Measurements from ENCODE around the gene SCARB1.

The SCARB1 gene

GRCh38 chr12:124766727-124767065 lies 97.0 kb downstream of the SCARB1 start:
- no peaks in the 10 kb centered on the region for H3K4me1 ChIP-seq (ENCODE audit: insufficient read depth, low read length)
- no peak overlapping the region for H3K4me3 ChIP-seq (ENCODE audit: low read length)
- H3K27ac ChIP-seq (ENCODE audit: low read depth, low read length) = no peak overlapping the region
- no peaks in the 10 kb centered on the region for H3K27me3 ChIP-seq (ENCODE audit: insufficient read depth, low read length)
- peaks cover 11% of the 10 kb centered on the region; the same call in 1 of the 2 replicates for H3K9me3 ChIP-seq (ENCODE audit: insufficient read depth, low read depth, low read length)
- no peak overlapping the region for H3K9ac ChIP-seq (ENCODE audit: low read depth, low read length)
- no peaks in the 10 kb centered on the region for H3K36me3 ChIP-seq (ENCODE audit: insufficient read depth, low read length)

GRCh38 chr12:124765581-124766489 lies 97.8 kb downstream of the SCARB1 start:
- Histone ChIP-seq H3K9me3 (ENCODE audit: insufficient read depth, low read depth, low read length) (peaks cover 11% of the 10 kb centered on the region; the same call in 1 of the 2 replicates), H3K27ac (ENCODE audit: low read depth, low read length) (no peak overlapping the region), H3K36me3 (ENCODE audit: insufficient read depth, low read length) (no peaks in the 10 kb centered on the region), H3K9ac (ENCODE audit: low read depth, low read length) (no peak overlapping the region), H3K4me1 (ENCODE audit: insufficient read depth, low read length) (no peaks in the 10 kb centered on the region), H3K4me3 (ENCODE audit: low read length) (no peak overlapping the region), H3K27me3 (ENCODE audit: insufficient read depth, low read length) (no peaks in the 10 kb centered on the region)
- 93% methylated on average over 9 of the region's 9 CpGs for WGBS

GRCh38 chr12:124764870-124765580 lies 98.6 kb downstream of the SCARB1 start:
- H3K4me1 ChIP-seq (ENCODE audit: insufficient read depth, low read length) = no peaks in the 10 kb centered on the region
- no peak overlapping the region for H3K27ac ChIP-seq (ENCODE audit: low read depth, low read length)
- no peak overlapping the region for H3K9ac ChIP-seq (ENCODE audit: low read depth, low read length)
- H3K4me3 ChIP-seq (ENCODE audit: low read length) = no peak overlapping the region
- no peaks in the 10 kb centered on the region for H3K36me3 ChIP-seq (ENCODE audit: insufficient read depth, low read length)
- H3K27me3 ChIP-seq (ENCODE audit: insufficient read depth, low read length) = no peaks in the 10 kb centered on the region
- 100% methylated on average over 2 of the region's 2 CpGs for WGBS
- H3K9me3 ChIP-seq (ENCODE audit: insufficient read depth, low read depth, low read length) = peaks cover 11% of the 10 kb centered on the region; the same call in 1 of the 2 replicates

- Histone ChIP-seq H3K36me3 (ENCODE audit: insufficient read depth, low read length) (no peaks in the 10 kb centered on the region), H3K4me3 (ENCODE audit: low read length) (no peak overlapping the region), H3K9me3 (ENCODE audit: insufficient read depth, low read depth, low read length) (peaks cover 11% of the 10 kb centered on the region; the same call in 1 of the 2 replicates), H3K9ac (ENCODE audit: low read depth, low read length) (no peak overlapping the region), H3K4me1 (ENCODE audit: insufficient read depth, low read length) (no peaks in the 10 kb centered on the region), H3K27me3 (ENCODE audit: insufficient read depth, low read length) (no peaks in the 10 kb centered on the region), H3K27ac (ENCODE audit: low read depth, low read length) (no peak overlapping the region)
- 62% methylated on average over 2 of the region's 3 CpGs for WGBS
Measured at GRCh38 chr12:124764451-124764850, 99.2 kb downstream of the SCARB1 start.

- H3K27ac ChIP-seq (ENCODE audit: low read depth, low read length) = no peak overlapping the region
- H3K36me3 ChIP-seq (ENCODE audit: insufficient read depth, low read length) = no peaks in the 10 kb centered on the region
- no peaks in the 10 kb centered on the region for H3K27me3 ChIP-seq (ENCODE audit: insufficient read depth, low read length)
- H3K4me3 ChIP-seq (ENCODE audit: low read length) = no peak overlapping the region
- no peaks in the 10 kb centered on the region for H3K4me1 ChIP-seq (ENCODE audit: insufficient read depth, low read length)
- H3K9me3 ChIP-seq (ENCODE audit: insufficient read depth, low read depth, low read length) = peaks cover 11% of the 10 kb centered on the region; the same call in 1 of the 2 replicates
- WGBS = 94% methylated on average over 5 of the region's 5 CpGs
- H3K9ac ChIP-seq (ENCODE audit: low read depth, low read length) = no peak overlapping the region
Measured at GRCh38 chr12:124763594-124763979, 100.1 kb downstream of the SCARB1 start.

- WGBS = 89% methylated on average over 13 of the region's 13 CpGs
- no peak overlapping the region for H3K4me3 ChIP-seq (ENCODE audit: low read length)
- no peak overlapping the region for H3K27ac ChIP-seq (ENCODE audit: low read depth, low read length)
- H3K9ac ChIP-seq (ENCODE audit: low read depth, low read length) = no peak overlapping the region
- no peaks in the 10 kb centered on the region for H3K36me3 ChIP-seq (ENCODE audit: insufficient read depth, low read length)
- H3K27me3 ChIP-seq (ENCODE audit: insufficient read depth, low read length) = no peaks in the 10 kb centered on the region
- no peaks in the 10 kb centered on the region for H3K4me1 ChIP-seq (ENCODE audit: insufficient read depth, low read length)
- H3K9me3 ChIP-seq (ENCODE audit: insufficient read depth, low read depth, low read length) = peaks cover 11% of the 10 kb centered on the region; the same call in 1 of the 2 replicates
Measured at GRCh38 chr12:124762791-124763593, 100.7 kb downstream of the SCARB1 start.

- Histone ChIP-seq H3K9ac (ENCODE audit: low read depth, low read length) (no peak overlapping the region), H3K36me3 (ENCODE audit: insufficient read depth, low read length) (no peaks in the 10 kb centered on the region), H3K27me3 (ENCODE audit: insufficient read depth, low read length) (no peaks in the 10 kb centered on the region), H3K4me1 (ENCODE audit: insufficient read depth, low read length) (no peaks in the 10 kb centered on the region), H3K27ac (ENCODE audit: low read depth, low read length) (no peak overlapping the region), H3K9me3 (ENCODE audit: insufficient read depth, low read depth, low read length) (peaks cover 11% of the 10 kb centered on the region; the same call in 1 of the 2 replicates), H3K4me3 (ENCODE audit: low read length) (no peak overlapping the region)
- 86% methylated on average over 8 of the region's 8 CpGs for WGBS
Measured at GRCh38 chr12:124762384-124762783, 101.3 kb downstream of the SCARB1 start.

- H3K4me3 ChIP-seq (ENCODE audit: low read length) = no peak overlapping the region
- H3K9me3 ChIP-seq (ENCODE audit: insufficient read depth, low read depth, low read length) = peaks cover 15% of the 10 kb centered on the region
- no peaks in the 10 kb centered on the region for H3K4me1 ChIP-seq (ENCODE audit: insufficient read depth, low read length)
- no peaks in the 10 kb centered on the region for H3K27me3 ChIP-seq (ENCODE audit: insufficient read depth, low read length)
- no peak overlapping the region for H3K27ac ChIP-seq (ENCODE audit: low read depth, low read length)
- H3K36me3 ChIP-seq (ENCODE audit: insufficient read depth, low read length) = no peaks in the 10 kb centered on the region
- WGBS = 78% methylated on average over 4 of the region's 4 CpGs
- H3K9ac ChIP-seq (ENCODE audit: low read depth, low read length) = no peak overlapping the region
Measured at GRCh38 chr12:124761871-124762270, 101.8 kb downstream of the SCARB1 start.

- H3K36me3 ChIP-seq (ENCODE audit: insufficient read depth, low read length) = no peaks in the 10 kb centered on the region
- no peak overlapping the region for H3K4me3 ChIP-seq (ENCODE audit: low read length)
- no peaks in the 10 kb centered on the region for H3K27me3 ChIP-seq (ENCODE audit: insufficient read depth, low read length)
- no peak overlapping the region for H3K9ac ChIP-seq (ENCODE audit: low read depth, low read length)
- no peak overlapping the region for H3K27ac ChIP-seq (ENCODE audit: low read depth, low read length)
- WGBS = 98% methylated on average over 7 of the region's 7 CpGs
- H3K4me1 ChIP-seq (ENCODE audit: insufficient read depth, low read length) = no peaks in the 10 kb centered on the region
- H3K9me3 ChIP-seq (ENCODE audit: insufficient read depth, low read depth, low read length) = peaks cover 16% of the 10 kb centered on the region
Measured at GRCh38 chr12:124761056-124761455, 102.6 kb downstream of the SCARB1 start.

- WGBS = 72% methylated on average over 9 of the region's 9 CpGs
Measured at GRCh38 chr12:124760560-124760959, 103.1 kb downstream of the SCARB1 start.

More at GRCh38 chr12:124760560-124760959, 103.1 kb downstream of the SCARB1 start:
- no peaks in the 10 kb centered on the region for H3K36me3 ChIP-seq (ENCODE audit: insufficient read depth, low read length)
- no peak overlapping the region for H3K9ac ChIP-seq (ENCODE audit: low read depth, low read length)
- H3K27ac ChIP-seq (ENCODE audit: low read depth, low read length) = no peak overlapping the region
- H3K27me3 ChIP-seq (ENCODE audit: insufficient read depth, low read length) = no peaks in the 10 kb centered on the region
- no peak overlapping the region for H3K4me3 ChIP-seq (ENCODE audit: low read length)
- peaks cover 16% of the 10 kb centered on the region for H3K9me3 ChIP-seq (ENCODE audit: insufficient read depth, low read depth, low read length)
- 0 out of 2 replicates have a peak, but pooled peaks cover 1% of the 10 kb centered on the region for H3K4me1 ChIP-seq (ENCODE audit: insufficient read depth, low read length)

Data from HUES64 (cell line).